Germinal center (tissue), 1 donor: Measurements from ENCODE around the gene KMT2B.
A peak's percentile ranks its signal among the peaks of the same experiment; 100 is the strongest.
"Not testable (repeated sequence)": the region's sequence is repeated elsewhere in the genome, so short reads cannot be mapped to it uniquely, and the experiment has no call there.

Source experiments
- DNase-seq: peaks from one replicate; pipeline ENCODE4 v3.0.0; 2012; ENCODE audit warnings: mixed read lengths, low spot score

KMT2B gene

GRCh38 chr19:35717665-35718344 is at the start of gene KMT2B:
Gene KMT2B (plus strand): TSS chr19:35718003. CDS start chr19:35718019, 16 bp downstream.
- no peak for DNase-seq

GRCh38 chr19:35669566-35669965 is 48.2 kb upstream of the KMT2B start:
- DNase-seq: no peak

GRCh38 chr19:35669974-35670373 is 47.8 kb upstream of the KMT2B start:
- no peak for DNase-seq

GRCh38 chr19:35670686-35671085 is 47.1 kb upstream of the KMT2B start:
- DNase-seq: no peak

GRCh38 chr19:35671818-35672217 is 46.0 kb upstream of the KMT2B start:
- DNase-seq: no peak

- DNase-seq: peak; percentile 30
These were observed 44.5 kb upstream of the KMT2B start for GRCh38 chr19:35673121-35673804.

- no peak for DNase-seq
These were observed 42.1 kb upstream of the KMT2B start for GRCh38 chr19:35675589-35676140.

- no peak for DNase-seq
These were observed 28.0 kb upstream of the KMT2B start for GRCh38 chr19:35689836-35690235.

- not testable (repeated sequence) for DNase-seq
These were observed 26.7 kb upstream of the KMT2B start for GRCh38 chr19:35691106-35691505.

- DNase-seq: no peak
These were observed 25.8 kb upstream of the KMT2B start for GRCh38 chr19:35692010-35692409.

- DNase-seq: no peak
These were observed 24.4 kb upstream of the KMT2B start for GRCh38 chr19:35693422-35693821.

- peak; percentile 86 for DNase-seq
These were observed 23.8 kb upstream of the KMT2B start for GRCh38 chr19:35693835-35694599.

GRCh38 chr19:35695895-35696422 is 21.8 kb upstream of the KMT2B start:
- no peak for DNase-seq

GRCh38 chr19:35696835-35697234 is 21.0 kb upstream of the KMT2B start:
- DNase-seq: no peak

GRCh38 chr19:35702223-35703012 is 15.4 kb upstream of the KMT2B start:
- peak; percentile 97 for DNase-seq

GRCh38 chr19:35703343-35703742 is 14.5 kb upstream of the KMT2B start:
- no peak for DNase-seq

- peak; percentile 30 for DNase-seq
These were observed 13.6 kb upstream of the KMT2B start, which contains the start of gene ZBTB32 for GRCh38 chr19:35704218-35704617. Gene ZBTB32 (plus strand): TSS chr19:35704558. CDS start chr19:35714627, 10,069 bp downstream.

GRCh38 chr19:35708391-35708790 is 9.4 kb upstream of the KMT2B start:
- no peak for DNase-seq

- DNase-seq: peak; percentile 64
These were observed 6.7 kb upstream of the KMT2B start for GRCh38 chr19:35710784-35711723.
